ENCODE results near the gene IGF2BP3.

DNA sequence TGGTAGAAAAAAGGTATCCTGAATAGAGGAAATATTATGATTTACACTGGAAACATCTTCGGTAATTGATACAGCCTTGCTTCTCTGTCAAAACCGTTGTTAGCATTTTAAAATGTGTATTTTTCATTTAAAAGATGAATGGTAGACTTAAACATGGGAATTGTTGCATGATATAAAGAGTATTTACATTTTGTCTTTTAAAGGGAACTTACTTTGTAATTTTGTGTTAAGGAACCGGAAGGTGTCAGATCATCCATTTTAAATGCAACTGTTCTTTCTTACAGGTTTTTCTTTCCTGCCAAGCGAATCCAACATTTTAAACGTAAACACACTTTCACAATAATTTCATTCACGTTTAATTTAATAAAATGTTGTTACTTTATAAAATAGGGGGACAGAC is 1.8 kb upstream of the IGF2BP3 start:
- no peak for TF ChIP-seq YY1 (IDR thresholded peaks at IDR 0.05; ENCODE audit: insufficient read depth, insufficient read length)
- no peak for TF ChIP-seq ZNF274 (IDR thresholded peaks at IDR 0.05; ENCODE audit: low read depth, low read length)
- TF ChIP-seq SUZ12 (IDR thresholded peaks at IDR 0.05; ENCODE audit: extremely low read depth, insufficient read depth, insufficient read length) = no peak

Measured in NT2/D1 (cell line).